ENCODE data around the gene ANKS4B.

ANKS4B gene

DNA sequence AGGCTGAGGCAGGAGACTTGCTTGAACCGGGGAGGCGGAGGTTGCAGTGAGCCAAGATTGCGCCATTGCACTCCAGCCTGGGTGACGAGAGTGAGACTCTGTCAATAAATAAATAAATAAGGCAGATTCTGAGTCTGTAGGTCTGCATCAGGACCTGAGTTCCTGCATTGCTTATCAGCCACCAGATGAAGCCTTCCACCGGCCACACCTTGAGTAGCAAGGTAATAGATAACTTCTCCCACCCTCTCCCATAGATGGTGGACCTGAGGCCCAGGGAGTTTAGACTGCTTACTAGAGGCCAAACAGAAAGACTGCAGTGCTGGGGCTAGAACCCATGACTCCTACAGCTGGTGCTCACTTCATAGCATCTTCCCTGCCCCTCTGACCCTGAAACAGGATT, 44.2 kb upstream of the ANKS4B start (continued):
- TF ChIP-seq POU6F1 (CRISPR knock-in tag; IDR thresholded peaks at IDR 0.05; ENCODE audit: borderline replicate concordance, low read depth) (no peak), ZNF565 (CRISPR knock-in tag; conservative IDR thresholded peaks at IDR 0.05; ENCODE audit: low read depth) (no peak), ISL1 (CRISPR knock-in tag; IDR thresholded peaks at IDR 0.05) (no peak)

DNA sequence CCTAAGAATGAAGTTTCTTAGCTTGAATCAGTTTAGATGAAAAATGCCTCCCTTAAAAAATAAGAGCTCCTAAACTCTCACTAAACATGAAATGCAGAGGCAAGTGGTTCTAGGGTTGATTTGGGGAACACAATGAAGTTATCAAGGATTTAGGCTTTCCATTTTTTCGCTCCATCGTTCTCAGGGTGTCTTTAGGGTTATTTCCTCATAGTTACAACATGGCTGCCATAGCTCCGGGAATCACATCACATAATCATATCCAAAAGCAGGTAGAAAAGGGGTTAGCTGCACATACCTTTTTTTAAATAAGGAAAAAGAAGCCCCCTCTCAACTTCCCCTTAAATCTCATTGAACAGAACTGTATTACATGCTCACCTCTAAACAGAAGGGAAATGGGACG, 43.5 kb upstream of the ANKS4B start:
- TF ChIP-seq, protein P1, sequence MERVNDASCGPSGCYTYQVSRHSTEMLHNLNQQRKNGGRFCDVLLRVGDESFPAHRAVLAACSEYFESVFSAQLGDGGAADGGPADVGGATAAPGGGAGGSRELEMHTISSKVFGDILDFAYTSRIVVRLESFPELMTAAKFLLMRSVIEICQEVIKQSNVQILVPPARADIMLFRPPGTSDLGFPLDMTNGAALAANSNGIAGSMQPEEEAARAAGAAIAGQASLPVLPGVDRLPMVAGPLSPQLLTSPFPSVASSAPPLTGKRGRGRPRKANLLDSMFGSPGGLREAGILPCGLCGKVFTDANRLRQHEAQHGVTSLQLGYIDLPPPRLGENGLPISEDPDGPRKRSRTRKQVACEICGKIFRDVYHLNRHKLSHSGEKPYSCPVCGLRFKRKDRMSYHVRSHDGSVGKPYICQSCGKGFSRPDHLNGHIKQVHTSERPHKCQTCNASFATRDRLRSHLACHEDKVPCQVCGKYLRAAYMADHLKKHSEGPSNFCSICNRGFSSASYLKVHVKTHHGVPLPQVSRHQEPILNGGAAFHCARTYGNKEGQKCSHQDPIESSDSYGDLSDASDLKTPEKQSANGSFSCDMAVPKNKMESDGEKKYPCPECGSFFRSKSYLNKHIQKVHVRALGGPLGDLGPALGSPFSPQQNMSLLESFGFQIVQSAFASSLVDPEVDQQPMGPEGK (CRISPR knock-in tag; IDR thresholded peaks at IDR 0.05; ENCODE audit: borderline replicate concordance) = no peak
- no peak for TF ChIP-seq TSHZ2 (CRISPR knock-in tag; IDR thresholded peaks at IDR 0.05)
- no peak for TF ChIP-seq POU6F1 (CRISPR knock-in tag; IDR thresholded peaks at IDR 0.05; ENCODE audit: borderline replicate concordance, low read depth)
- no peak for TF ChIP-seq ARNTL (CRISPR knock-in tag; IDR thresholded peaks at IDR 0.05; ENCODE audit: borderline replicate concordance, low read depth)
- TF ChIP-seq TCF4 (CRISPR knock-in tag; IDR thresholded peaks at IDR 0.05; ENCODE audit: borderline replicate concordance) = no peak
- TF ChIP-seq OSR1 (CRISPR knock-in tag; IDR thresholded peaks at IDR 0.05) = no peak
- TF ChIP-seq CREB5 (CRISPR knock-in tag; IDR thresholded peaks at IDR 0.05; ENCODE audit: low read depth) = no peak
- no peak for TF ChIP-seq PPARA (CRISPR knock-in tag; IDR thresholded peaks at IDR 0.05; ENCODE audit: borderline replicate concordance)
- no peak for TF ChIP-seq BACH2 (CRISPR knock-in tag; IDR thresholded peaks at IDR 0.05; ENCODE audit: borderline replicate concordance)
- no peak for TF ChIP-seq ISL1 (CRISPR knock-in tag; IDR thresholded peaks at IDR 0.05)
- no peak for TF ChIP-seq ZNF70 (CRISPR knock-in tag; IDR thresholded peaks at IDR 0.05)
- TF ChIP-seq RARB (CRISPR knock-in tag; IDR thresholded peaks at IDR 0.05) = no peak
- TF ChIP-seq TOX (CRISPR knock-in tag; IDR thresholded peaks at IDR 0.05; ENCODE audit: borderline replicate concordance) = no peak
- TF ChIP-seq ZNF565 (CRISPR knock-in tag; conservative IDR thresholded peaks at IDR 0.05; ENCODE audit: low read depth) = no peak
- ATAC-seq = no peak

GRCh38 chr16:21190599-21190998, 42.9 kb upstream of the ANKS4B start:
- peak; percentile 8; the same call in 1 of the 3 replicates for ATAC-seq
- no peak for TF ChIP-seq TOX (CRISPR knock-in tag; IDR thresholded peaks at IDR 0.05; ENCODE audit: borderline replicate concordance)
- TF ChIP-seq TCF4 (CRISPR knock-in tag; IDR thresholded peaks at IDR 0.05; ENCODE audit: borderline replicate concordance) = peak; percentile 64

DNA sequence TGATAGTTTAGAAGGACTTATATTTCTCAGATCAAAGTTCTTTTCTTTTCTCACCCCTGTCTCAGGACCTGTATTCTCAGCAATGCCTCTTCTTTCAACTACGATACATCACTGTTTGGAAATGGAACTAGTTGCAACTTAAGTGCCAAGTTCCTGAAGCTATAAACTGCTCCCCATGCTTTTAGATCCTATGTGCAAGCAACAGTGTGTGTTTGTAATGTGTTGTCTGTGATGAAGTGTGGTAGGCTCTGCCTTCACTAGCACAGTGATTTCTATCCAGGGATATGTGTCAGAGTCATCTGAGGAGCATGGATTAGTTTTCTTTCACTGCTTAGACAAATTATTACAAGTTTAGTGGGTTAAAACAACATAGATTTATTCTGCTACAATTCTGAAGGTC, 40.5 kb upstream of the ANKS4B start:
- ATAC-seq = no peak
- TF ChIP-seq CREB5 (CRISPR knock-in tag; IDR thresholded peaks at IDR 0.05; ENCODE audit: low read depth) = no peak
- TF ChIP-seq POU6F1 (CRISPR knock-in tag; IDR thresholded peaks at IDR 0.05; ENCODE audit: borderline replicate concordance, low read depth) = no peak
- no peak for TF ChIP-seq TCF4 (CRISPR knock-in tag; IDR thresholded peaks at IDR 0.05; ENCODE audit: borderline replicate concordance)
- no peak for TF ChIP-seq CSRNP3 (CRISPR knock-in tag; IDR thresholded peaks at IDR 0.05)
- no peak for TF ChIP-seq RARB (CRISPR knock-in tag; IDR thresholded peaks at IDR 0.05)
- TF ChIP-seq TSHZ2 (CRISPR knock-in tag; IDR thresholded peaks at IDR 0.05) = no peak
- TF ChIP-seq BACH2 (CRISPR knock-in tag; IDR thresholded peaks at IDR 0.05; ENCODE audit: borderline replicate concordance) = no peak
- TF ChIP-seq ZNF565 (CRISPR knock-in tag; conservative IDR thresholded peaks at IDR 0.05; ENCODE audit: low read depth) = no peak
- TF ChIP-seq PPARA (CRISPR knock-in tag; IDR thresholded peaks at IDR 0.05; ENCODE audit: borderline replicate concordance) = no peak
- TF ChIP-seq ZNF70 (CRISPR knock-in tag; IDR thresholded peaks at IDR 0.05) = no peak

Data from SK-N-SH treated with all-trans-retinoic acid at 6 μM for 48 hours (cell line).